Measurements from ENCODE around the gene TMEM255A. TPM values are rescaled to one million over a fixed set of nuclear protein-coding genes. Genes with fewer than 3 reads are reported as not detected.

Gene TMEM255A
- total and polyA plus RNA-seq, 2 of the 4 experiments (the other 2 are of a cell fraction): 0.03 TPM; not detected in 1

DNA sequence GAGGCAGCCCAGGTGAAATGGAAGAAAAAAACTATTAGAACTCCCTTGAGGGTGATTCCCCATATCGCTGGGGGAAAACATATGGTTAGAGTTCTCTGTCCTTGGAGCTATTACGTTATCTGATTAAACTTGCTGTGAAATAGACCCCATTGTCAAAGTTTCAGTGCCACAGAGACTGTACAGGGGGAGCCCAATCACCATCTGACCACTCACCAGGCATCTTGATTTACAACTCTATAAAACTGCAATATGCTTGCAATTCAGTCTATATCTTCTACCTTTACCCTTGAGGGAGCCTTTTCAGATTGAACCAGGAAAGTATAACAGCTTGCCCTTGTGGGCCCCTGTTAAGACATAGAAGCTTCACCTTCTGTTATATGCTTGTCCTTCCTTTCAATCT, 18.2 kb downstream of the TMEM255A start:
- H2BK20ac ChIP-seq (ENCODE audit: low read depth, low read length): no peak overlapping the region
- dilution Hi-C loops (cut with HindIII; ENCODE audit: low sequenced_read_pairs, unreplicated experiment): no loop called here
- H4K5ac ChIP-seq (ENCODE audit: low read depth, low read length): no peak overlapping the region
- CTCF ChIA-PET: no interaction called here
- H4K91ac ChIP-seq (ENCODE audit: insufficient read depth, low read depth, low read length): no peak overlapping the region
- in situ Hi-C loops (cut with MboI; ENCODE audit: low sequenced_read_pairs): no loop called here
- POLR2A ChIA-PET (ENCODE audit: unreplicated experiment): no interaction called here
- H2AK9ac ChIP-seq (replicated peaks; ENCODE audit: low read depth, low read length, poor library complexity): no peak overlapping the region
- H2BK120ac ChIP-seq (ENCODE audit: low read depth, low read length): no peak overlapping the region
- H3K23ac ChIP-seq (ENCODE audit: low read depth, low read length): no peak overlapping the region
- H3K4me1 ChIP-seq (ENCODE audit: control insufficient read depth, insufficient read depth, low read length): no peaks in the 10 kb centered on the region
- H2BK15ac ChIP-seq (ENCODE audit: low read depth, low read length): no peak overlapping the region
- H3K9ac ChIP-seq (ENCODE audit: low read depth, low read length): no peak overlapping the region
- no peak overlapping the region for H3K4me3 ChIP-seq (ENCODE audit: insufficient read depth, low read depth, low read length)
- no peak overlapping the region for H3K14ac ChIP-seq (replicated peaks; ENCODE audit: low read depth, low read length)
- no peaks in the 10 kb centered on the region for H3K9me3 ChIP-seq (ENCODE audit: control insufficient read depth, insufficient read depth, low read length)
- no peak for ATAC-seq (ENCODE audit: low read depth)
- no peaks in the 10 kb centered on the region for H4K20me1 ChIP-seq (ENCODE audit: insufficient read depth, low read length)
- no peak overlapping the region for H3K4ac ChIP-seq (ENCODE audit: low read depth, low read length)
- no peaks in the 10 kb centered on the region for H3K79me1 ChIP-seq (ENCODE audit: low read depth in 1 of 2, low read length in 2 of 2)
- H3K27ac ChIP-seq (ENCODE audit: insufficient read depth, low read length): no peak overlapping the region
- H4K8ac ChIP-seq (ENCODE audit: low read depth in 2 of 2, low read length in 2 of 2): no peak overlapping the region
- H3K27me3 ChIP-seq (ENCODE audit: control insufficient read depth, insufficient read depth, low read length): peaks cover 2% of the 10 kb centered on the region; the same call in 1 of the 2 replicates
- no peak for DNase-seq
- no peak overlapping the region for H2AK5ac ChIP-seq (ENCODE audit: low read depth, low read length)
- H3K36me3 ChIP-seq (ENCODE audit: control insufficient read depth, insufficient read depth, low read length): no peaks in the 10 kb centered on the region
- TF ChIP-seq RFX5 (IDR thresholded peaks at IDR 0.05; ENCODE audit: low read depth, low read length) (no peak), RAD21 (IDR thresholded peaks at IDR 0.05; ENCODE audit: low read length) (no peak), RCOR1 (IDR thresholded peaks at IDR 0.05; ENCODE audit: insufficient replicate concordance, low read length) (no peak), POLR2A (IDR thresholded peaks at IDR 0.05; ENCODE audit: low read depth, low read length) (no peak), MAZ (IDR thresholded peaks at IDR 0.05; ENCODE audit: borderline replicate concordance, low read depth, low read length) (no peak), CEBPB (IDR thresholded peaks at IDR 0.05; ENCODE audit: low read depth, low read length) (no peak), SMC3 (IDR thresholded peaks at IDR 0.05; ENCODE audit: low read depth, low read length) (no peak), MXI1 (IDR thresholded peaks at IDR 0.05; ENCODE audit: borderline replicate concordance, low read depth, low read length) (no peak), CHD1 (IDR thresholded peaks at IDR 0.05; ENCODE audit: low read depth, low read length) (no peak), FOS (IDR thresholded peaks at IDR 0.05; ENCODE audit: low read depth, low read length) (no peak), USF2 (IDR thresholded peaks at IDR 0.05; ENCODE audit: low read depth, low read length) (no peak), MAFK (IDR thresholded peaks at IDR 0.05; ENCODE audit: low read depth, low read length) (no peak), BHLHE40 (IDR thresholded peaks at IDR 0.05; ENCODE audit: low read depth, low read length) (no peak), NFE2L2 (IDR thresholded peaks at IDR 0.05; ENCODE audit: low read depth, low read length) (no peak), CTCF (conservative IDR thresholded peaks at IDR 0.05; ENCODE audit: low read depth, low read length) (no peak)
- TF ChIP-seq, protein P1, sequence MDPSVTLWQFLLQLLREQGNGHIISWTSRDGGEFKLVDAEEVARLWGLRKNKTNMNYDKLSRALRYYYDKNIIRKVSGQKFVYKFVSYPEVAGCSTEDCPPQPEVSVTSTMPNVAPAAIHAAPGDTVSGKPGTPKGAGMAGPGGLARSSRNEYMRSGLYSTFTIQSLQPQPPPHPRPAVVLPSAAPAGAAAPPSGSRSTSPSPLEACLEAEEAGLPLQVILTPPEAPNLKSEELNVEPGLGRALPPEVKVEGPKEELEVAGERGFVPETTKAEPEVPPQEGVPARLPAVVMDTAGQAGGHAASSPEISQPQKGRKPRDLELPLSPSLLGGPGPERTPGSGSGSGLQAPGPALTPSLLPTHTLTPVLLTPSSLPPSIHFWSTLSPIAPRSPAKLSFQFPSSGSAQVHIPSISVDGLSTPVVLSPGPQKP (IDR thresholded peaks at IDR 0.05; ENCODE audit: borderline replicate concordance, low read depth, low read length): no peak
- no peak overlapping the region for H2AFZ ChIP-seq (replicated peaks; ENCODE audit: low read length, poor library complexity)
- H3K56ac ChIP-seq (ENCODE audit: extremely low read depth, insufficient read depth, low read length): no peak overlapping the region
- WGBS, 2 experiments (ENCODE audit: extremely low coverage in 2 of 2, insufficient read length in 1 of 2): 20% methylated on average over 1 of the region's 2 CpGs; no CpG with 5 or more reads in 1 of the 2 experiments
- intact Hi-C loops (cut with micrococcal nuclease): no loop called here
- no peak overlapping the region for H3K18ac ChIP-seq (ENCODE audit: low read depth, low read length)
- no peak overlapping the region for H3K4me2 ChIP-seq (ENCODE audit: low read depth, low read length)
- H3K9me1 ChIP-seq (ENCODE audit: insufficient read depth, low read length): no peaks in the 10 kb centered on the region
- H2BK5ac ChIP-seq (ENCODE audit: low read depth, low read length, poor library complexity, severe bottlenecking): no peak overlapping the region
- BruUV-seq (replicated peaks): no TSS peak
